Liver (tissue), 9 donors: Measurements from ENCODE around the gene RACGAP1. TPM values are rescaled to one million over a fixed set of nuclear protein-coding genes. Genes with fewer than 3 reads are reported as not detected.

ENCODE experiments used
- DNase-seq: peaks from one replicate; pipeline ENCODE4 v3.0.0-alpha.2; 2017; ENCODE audit warnings: low spot score
- H3K27ac ChIP-seq, 2 donors: one replicate each; pipeline ENCODE4 v1.7.0; 2013; ENCODE audit warnings: inconsistent platforms in 2 of 2, low read length in 2 of 2, control low read depth in 1 of 2, low read depth in 1 of 2, mild to moderate bottlenecking in 1 of 2
- H3K27me3 ChIP-seq, 4 donors: one replicate each; pipeline versions ENCODE4 v1.6.1 to v1.7.0; 2013; ENCODE audit warnings: low read length in 3 of 4, inconsistent platforms in 1 of 4, mild to moderate bottlenecking in 1 of 4, moderate library complexity in 1 of 4; ENCODE audit not compliant: control insufficient read depth in 4 of 4, insufficient read depth in 4 of 4
- H3K36me3 ChIP-seq, 4 donors: one replicate each; pipeline versions ENCODE4 v1.6.1 to v1.7.0; 2013; ENCODE audit warnings: low read length in 3 of 4, mild to moderate bottlenecking in 3 of 4, low read depth in 1 of 4, moderate library complexity in 1 of 4; ENCODE audit not compliant: control insufficient read depth in 4 of 4, insufficient read depth in 3 of 4
- H3K4me1 ChIP-seq, 4 donors: one replicate each; pipeline versions ENCODE4 v1.6.1 to v1.7.0; 2013; ENCODE audit warnings: low read length in 3 of 4, mild to moderate bottlenecking in 3 of 4, moderate library complexity in 1 of 4; ENCODE audit not compliant: control insufficient read depth in 4 of 4, insufficient read depth in 4 of 4
- H3K4me3 ChIP-seq, 3 donors: one replicate each; pipeline versions ENCODE4 v1.6.1 to v1.7.0; 2013; ENCODE audit warnings: low read length in 3 of 3, control low read depth in 1 of 3, low read depth in 1 of 3, mild to moderate bottlenecking in 1 of 3
- H3K9ac ChIP-seq, 2 donors: one replicate each; pipeline ENCODE4 v1.7.0; 2013; ENCODE audit warnings: low read length in 2 of 2, mild to moderate bottlenecking in 2 of 2, moderate library complexity in 2 of 2, control low read depth in 1 of 2, low read depth in 1 of 2
- H3K9me3 ChIP-seq, 4 donors: one replicate each; pipeline versions ENCODE4 v1.6.1 to v1.7.0; 2013; ENCODE audit warnings: low read length in 3 of 4; ENCODE audit not compliant: control insufficient read depth in 4 of 4
- ATF3 ChIP-seq: IDR thresholded peaks from 2 replicates; pipeline ENCODE4 v1.6.1; 2016; ENCODE audit warnings: antibody characterized with exemption
- CTCF ChIP-seq: fragments of 150-350 bp; IDR thresholded peaks from 2 replicates; pipeline ENCODE4 v1.5.1; 2017; ENCODE audit warnings: improper control_type of control experiment, low read depth, low read length; ENCODE audit not compliant: missing input control
- EGR1 ChIP-seq, 2 donors: IDR thresholded peaks; 2 replicates each; pipeline ENCODE4 v1.6.1; 2016 to 2018; ENCODE audit warnings: antibody characterized with exemption in 2 of 2, low read depth in 2 of 2
- FOXA1 ChIP-seq: IDR thresholded peaks from 2 replicates; pipeline ENCODE4 v1.6.1; 2016; ENCODE audit warnings: antibody characterized with exemption
- FOXA2 ChIP-seq: IDR thresholded peaks from 2 replicates; pipeline ENCODE4 v1.6.1; 2016; ENCODE audit warnings: antibody characterized with exemption
- GABPA ChIP-seq, 2 donors: IDR thresholded peaks in 1 of 2; conservative IDR thresholded peaks in 1 of 2; 2 replicates each; pipeline ENCODE4 v1.6.1; 2016; ENCODE audit warnings: antibody characterized with exemption in 2 of 2, mild to moderate bottlenecking in 1 of 2, moderate library complexity in 1 of 2
- HNF4A ChIP-seq, 2 donors: conservative IDR thresholded peaks; 2 replicates each; pipeline ENCODE4 v1.6.1; 2016; ENCODE audit warnings: antibody characterized with exemption in 2 of 2, mild to moderate bottlenecking in 2 of 2
- HNF4G ChIP-seq: IDR thresholded peaks from 2 replicates; pipeline ENCODE4 v1.6.1; 2016; ENCODE audit warnings: antibody characterized with exemption
- JUND ChIP-seq, 2 donors: IDR thresholded peaks; 2 replicates each; pipeline ENCODE4 v1.6.1; 2016; ENCODE audit warnings: antibody characterized with exemption in 2 of 2
- MAX ChIP-seq: IDR thresholded peaks from 2 replicates; pipeline ENCODE4 v1.6.1; 2016; ENCODE audit warnings: antibody characterized with exemption
- NR2F2 ChIP-seq: IDR thresholded peaks from 2 replicates; pipeline ENCODE4 v1.6.1; 2016; ENCODE audit warnings: antibody characterized with exemption
- RAD21 ChIP-seq, 2 donors: IDR thresholded peaks; 2 replicates each; pipeline ENCODE4 v1.6.1; 2016; ENCODE audit warnings: antibody characterized with exemption in 2 of 2, mild to moderate bottlenecking in 2 of 2
- REST ChIP-seq: IDR thresholded peaks from 2 replicates; pipeline ENCODE4 v1.6.1; 2016; ENCODE audit warnings: antibody characterized with exemption, mild to moderate bottlenecking
- RXRA ChIP-seq, 2 donors: IDR thresholded peaks; 2 replicates each; pipeline ENCODE4 v1.6.1; 2017 to 2018; ENCODE audit warnings: antibody characterized with exemption in 2 of 2, mild to moderate bottlenecking in 1 of 2
- SP1 ChIP-seq: IDR thresholded peaks from 2 replicates; pipeline ENCODE4 v1.6.1; 2018; ENCODE audit warnings: antibody characterized with exemption, mild to moderate bottlenecking
- TAF1 ChIP-seq: conservative IDR thresholded peaks from 2 replicates; pipeline ENCODE4 v1.6.1; 2016; ENCODE audit warnings: antibody characterized with exemption, mild to moderate bottlenecking
- YY1 ChIP-seq: IDR thresholded peaks from 2 replicates; pipeline ENCODE4 v1.6.1; 2016; ENCODE audit warnings: antibody characterized with exemption, mild to moderate bottlenecking
- ZBTB33 ChIP-seq: IDR thresholded peaks from 2 replicates; pipeline ENCODE4 v1.6.1; 2016; ENCODE audit warnings: antibody characterized with exemption
- WGBS: extraction: QIAGEN DNeasy Blood & Tissue Kit; methylation state at CpG from one replicate; pipeline ENCODE4 v1.1.7; 2013; 5-methylcytosine and 5-hydroxymethylcytosine counted together
- polyA plus RNA-seq, 2 donors: library from polyadenylated mRNA; stranded (reverse) in 1 of 2; unstranded in 1 of 2; fragments of 200-250 nt in 1 of 2; fragments of >200 nt in 1 of 2; fragmentation: Nextera tagmentation in 1 of 2; extraction: Ambion mirVana in 1 of 2; gene quantifications; one replicate each; pipeline versions ENCODE4 v1.2.1 to v1.2.3, GENCODE V29; 2013 to 2015
- total RNA-seq, 2 donors: library from RNA; depleted of rRNA; stranded (reverse); fragments of >200 nt; gene quantifications; one replicate each; pipeline ENCODE4 v1.2.3, GENCODE V29; 2014
- donor health status: healthy.
- donor health status: healthy.
- donor health status: healthy.
- donor health status: healthy.
- donor health status: healthy.

Gene RACGAP1
- total and polyA plus RNA-seq, 4 donors: 1.0 to 38.3 (median 2.9) TPM

- H3K9me3 ChIP-seq: no peaks in the 10 kb centered on the region
- no peak overlapping the region for H3K27ac ChIP-seq
- 95% methylated on average over 2 of the region's 2 CpGs for WGBS
- H3K9ac ChIP-seq: no peak overlapping the region
- H3K4me3 ChIP-seq: no peak overlapping the region
- H3K4me1 ChIP-seq: no peaks in the 10 kb centered on the region
- no peak for DNase-seq
- H3K27me3 ChIP-seq: no peaks in the 10 kb centered on the region
- TF ChIP-seq FOXA1 (no peak), FOXA2 (no peak), HNF4A (conservative IDR thresholded peaks at IDR 0.05) (no peak), ZBTB33 (no peak), SP1 (no peak), YY1 (no peak), HNF4G (no peak), CTCF (no peak), RAD21 (IDR thresholded peaks at IDR 0.05) (no peak), EGR1 (IDR thresholded peaks at IDR 0.05; ENCODE audit: low read depth in 2 of 2) (no peak), REST (no peak), ATF3 (no peak), MAX (no peak), NR2F2 (no peak), RXRA (IDR thresholded peaks at IDR 0.05) (no peak), TAF1 (no peak)
- H3K36me3 ChIP-seq: peaks cover 0 to 4% (median 1%) of the 10 kb centered on the region in 4 donors
These were observed 21.7 kb downstream of the RACGAP1 start for GRCh38 chr12:50003595-50003994.

- no peak overlapping the region for H3K27ac ChIP-seq
- H3K9ac ChIP-seq: no peak overlapping the region
- WGBS: 94% methylated on average over 2 of the region's 2 CpGs
- TF ChIP-seq ZBTB33 (no peak), JUND (IDR thresholded peaks at IDR 0.05) (no peak), RAD21 (IDR thresholded peaks at IDR 0.05) (no peak), TAF1 (no peak), HNF4A (conservative IDR thresholded peaks at IDR 0.05) (no peak), NR2F2 (no peak), HNF4G (no peak), GABPA (IDR thresholded peaks at IDR 0.05 in 1 of 2, conservative IDR thresholded peaks at IDR 0.05 in 1 of 2) (no peak), FOXA1 (no peak), FOXA2 (no peak), YY1 (no peak), EGR1 (IDR thresholded peaks at IDR 0.05; ENCODE audit: low read depth in 2 of 2) (no peak)
- no peaks in the 10 kb centered on the region for H3K4me1 ChIP-seq
- no peak for DNase-seq
- no peaks in the 10 kb centered on the region for H3K27me3 ChIP-seq
- H3K9me3 ChIP-seq: no peaks in the 10 kb centered on the region
- H3K36me3 ChIP-seq: peaks cover 0 to 3% (median 0%) of the 10 kb centered on the region in 4 donors
- H3K4me3 ChIP-seq: no peak overlapping the region
These were observed 26.8 kb downstream of the RACGAP1 start for GRCh38 chr12:49998453-49998852.
